ENCODE measurements around the gene MAPK8IP2. TPM values are rescaled to one million over a fixed set of nuclear protein-coding genes. Genes with fewer than 3 reads are reported as not detected.
"Not testable (repeated sequence)": the region's sequence is repeated elsewhere in the genome, so short reads cannot be mapped to it uniquely, and the experiment has no call there.

MAPK8IP2 gene
- polyA plus RNA-seq, 1 donor, result 0.70 TPM

DNA sequence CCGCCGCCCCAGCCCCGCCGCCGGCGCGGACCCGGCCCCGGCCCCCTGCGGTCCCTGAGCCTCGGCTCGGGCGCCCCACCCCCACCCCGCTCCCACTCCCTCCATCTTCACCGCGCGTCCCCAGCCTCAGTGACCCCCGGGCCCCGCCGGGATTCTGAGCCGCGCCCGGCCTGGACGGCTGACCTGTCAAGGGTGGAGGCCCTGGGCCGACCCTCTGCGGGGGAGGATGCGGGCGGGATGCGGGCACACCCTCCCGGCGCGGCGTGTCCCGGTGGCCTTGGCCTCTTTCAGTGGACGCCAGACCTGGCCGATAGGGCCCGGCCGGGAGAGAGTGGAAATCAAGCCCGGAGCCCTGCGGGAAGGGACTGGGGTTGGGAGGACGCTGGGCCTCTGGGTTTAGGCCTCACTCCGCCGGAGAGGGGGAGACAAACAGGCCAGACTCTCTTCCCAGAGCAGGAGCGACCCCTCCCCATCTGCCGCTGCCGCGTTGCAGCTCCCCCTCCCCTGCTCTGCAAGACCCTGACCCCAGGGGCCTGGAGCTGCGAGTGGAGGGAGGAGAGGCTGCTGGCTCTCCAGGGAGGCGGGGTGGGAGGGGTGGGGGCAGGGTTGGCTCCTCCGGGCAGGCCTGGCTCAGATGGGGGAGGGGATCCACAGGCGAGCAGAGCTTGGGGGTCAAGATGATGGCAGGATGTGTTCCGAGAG is 525 bp downstream of the MAPK8IP2 start:
- DNase-seq, result no peak

DNA sequence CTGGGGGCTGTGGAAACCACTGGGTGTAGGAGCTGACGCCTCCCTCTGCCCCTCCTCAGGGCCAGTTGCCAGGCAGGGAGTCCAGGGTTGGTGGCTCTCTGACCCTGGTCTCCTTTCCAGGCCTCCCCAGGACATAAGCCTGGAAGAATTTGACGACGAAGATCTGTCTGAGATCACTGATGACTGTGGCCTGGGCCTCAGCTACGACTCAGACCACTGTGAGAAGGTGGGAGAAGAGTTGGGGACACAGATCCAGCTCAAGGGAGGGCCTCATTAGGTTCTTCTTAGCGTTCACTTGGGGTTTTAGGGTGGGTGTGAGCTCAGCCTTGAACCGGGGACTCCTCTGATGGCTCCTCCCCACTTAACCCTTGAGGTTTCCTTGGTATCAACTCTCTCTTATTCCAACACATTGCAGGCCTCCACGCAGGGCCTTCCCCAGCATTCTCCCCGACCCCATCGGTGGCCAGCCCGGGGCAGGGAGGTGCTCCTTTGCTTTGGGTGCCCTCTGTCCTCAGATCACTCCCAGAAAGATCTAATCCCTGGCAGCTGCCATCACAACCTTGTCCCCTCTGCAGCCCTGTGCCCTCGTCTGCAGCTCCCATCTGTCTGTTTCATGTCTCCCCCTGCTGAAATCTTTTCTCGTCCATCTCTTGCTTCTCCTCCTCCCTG is 1.2 kb downstream of the MAPK8IP2 start:
- no peak for DNase-seq

DNA sequence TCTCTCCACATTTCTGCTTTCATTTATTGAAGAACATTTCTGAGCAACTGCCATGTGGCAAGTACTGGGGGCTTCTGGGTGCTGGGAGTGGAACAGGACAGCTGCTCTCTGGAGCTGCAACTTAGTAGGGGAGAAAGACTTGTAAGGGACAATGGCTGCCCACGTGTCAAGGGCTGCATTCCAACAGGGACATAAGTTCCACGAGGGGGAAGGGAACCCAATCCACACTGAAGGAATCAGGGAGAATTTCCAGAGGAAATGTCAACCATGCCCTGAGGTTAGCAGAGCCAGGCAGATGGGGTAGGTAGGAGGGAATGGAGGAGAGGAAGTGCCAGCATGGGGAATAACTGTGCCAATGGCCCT is 1.7 kb downstream of the MAPK8IP2 start:
- no peak for DNase-seq

DNA sequence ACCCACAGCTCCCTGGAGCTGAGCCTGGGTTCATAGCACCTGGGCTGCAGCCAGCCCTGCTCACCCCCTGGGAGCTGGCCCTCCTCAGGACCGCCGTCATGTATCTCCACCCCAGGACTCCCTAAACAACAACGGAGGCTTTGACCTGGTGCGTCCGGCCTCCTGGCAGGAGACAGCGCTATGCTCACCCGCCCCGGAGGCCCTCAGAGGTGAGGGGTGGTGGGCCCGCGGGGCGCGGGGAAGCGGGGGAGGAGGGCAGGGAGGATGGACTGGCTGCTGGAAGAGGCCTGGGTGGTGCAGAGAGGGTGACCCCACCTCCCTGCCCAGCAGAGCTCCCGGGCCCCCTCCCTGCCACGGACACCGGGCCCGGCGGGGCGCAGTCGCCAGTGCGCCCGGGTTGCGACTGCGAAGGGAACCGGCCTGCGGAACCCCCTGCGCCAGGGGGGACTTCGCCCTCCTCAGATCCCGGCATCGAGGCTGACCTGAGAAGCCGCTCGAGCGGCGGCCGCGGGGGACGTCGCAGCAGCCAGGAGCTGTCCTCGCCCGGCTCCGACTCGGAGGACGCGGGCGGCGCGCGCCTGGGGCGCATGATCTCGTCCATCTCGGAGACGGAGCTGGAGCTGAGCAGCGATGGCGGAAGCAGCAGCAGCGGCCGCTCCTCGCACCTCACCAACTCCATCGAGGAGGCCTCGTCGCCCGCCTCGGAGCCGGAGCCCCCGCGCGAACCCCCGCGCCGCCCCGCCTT is 3.1 kb downstream of the MAPK8IP2 start:
- DNase-seq, result no peak

DNA sequence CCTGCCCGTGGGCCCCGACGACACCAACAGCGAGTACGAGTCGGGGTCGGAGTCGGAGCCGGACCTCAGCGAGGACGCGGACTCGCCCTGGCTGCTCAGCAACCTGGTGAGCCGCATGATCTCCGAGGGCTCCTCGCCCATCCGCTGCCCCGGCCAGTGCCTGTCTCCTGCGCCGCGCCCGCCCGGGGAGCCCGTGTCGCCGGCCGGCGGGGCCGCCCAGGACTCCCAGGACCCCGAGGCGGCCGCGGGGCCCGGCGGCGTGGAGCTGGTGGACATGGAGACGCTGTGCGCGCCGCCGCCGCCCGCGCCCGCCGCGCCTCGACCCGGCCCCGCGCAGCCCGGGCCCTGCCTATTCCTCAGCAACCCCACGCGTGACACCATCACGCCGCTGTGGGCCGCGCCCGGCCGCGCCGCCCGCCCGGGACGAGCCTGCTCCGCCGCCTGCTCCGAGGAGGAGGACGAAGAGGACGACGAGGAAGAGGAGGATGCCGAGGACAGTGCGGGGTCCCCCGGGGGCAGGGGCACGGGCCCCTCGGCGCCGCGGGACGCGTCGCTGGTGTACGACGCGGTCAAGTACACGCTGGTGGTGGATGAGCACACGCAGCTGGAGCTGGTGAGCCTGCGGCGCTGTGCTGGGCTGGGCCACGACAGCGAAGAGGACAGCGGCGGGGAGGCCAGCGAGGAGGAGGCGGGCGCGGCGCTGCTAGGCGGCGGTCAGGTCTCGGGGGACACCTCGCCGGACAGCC is 3.8 kb downstream of the MAPK8IP2 start:
- no peak for DNase-seq

DNA sequence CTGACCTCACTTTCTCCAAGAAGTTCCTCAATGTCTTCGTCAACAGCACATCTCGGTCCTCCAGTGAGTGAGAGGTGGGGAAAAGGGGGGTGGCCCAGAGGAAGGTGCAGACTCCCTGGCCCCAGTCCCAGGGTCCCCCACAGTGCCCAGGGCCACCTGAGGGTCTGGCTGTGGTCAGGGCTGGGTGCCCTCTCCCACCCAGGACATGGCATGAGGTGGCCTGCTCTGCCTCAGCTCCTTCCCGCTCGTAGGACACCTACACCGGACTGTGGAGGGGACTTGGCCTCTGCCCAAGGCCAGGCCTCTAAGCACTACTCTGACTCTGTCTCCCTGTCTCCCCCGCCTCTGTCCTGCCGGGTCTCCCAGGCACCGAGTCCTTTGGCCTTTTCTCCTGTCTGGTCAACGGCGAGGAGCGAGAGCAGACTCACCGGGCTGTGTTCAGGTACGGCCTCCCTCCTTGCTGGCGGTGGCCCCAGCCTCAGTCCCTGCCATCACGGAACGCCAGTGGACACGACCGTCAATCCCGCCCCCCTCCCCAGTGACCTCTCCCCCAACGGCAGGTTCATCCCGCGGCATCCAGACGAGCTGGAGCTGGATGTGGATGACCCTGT is 4.5 kb downstream of the MAPK8IP2 start:
- no peak for DNase-seq

DNA sequence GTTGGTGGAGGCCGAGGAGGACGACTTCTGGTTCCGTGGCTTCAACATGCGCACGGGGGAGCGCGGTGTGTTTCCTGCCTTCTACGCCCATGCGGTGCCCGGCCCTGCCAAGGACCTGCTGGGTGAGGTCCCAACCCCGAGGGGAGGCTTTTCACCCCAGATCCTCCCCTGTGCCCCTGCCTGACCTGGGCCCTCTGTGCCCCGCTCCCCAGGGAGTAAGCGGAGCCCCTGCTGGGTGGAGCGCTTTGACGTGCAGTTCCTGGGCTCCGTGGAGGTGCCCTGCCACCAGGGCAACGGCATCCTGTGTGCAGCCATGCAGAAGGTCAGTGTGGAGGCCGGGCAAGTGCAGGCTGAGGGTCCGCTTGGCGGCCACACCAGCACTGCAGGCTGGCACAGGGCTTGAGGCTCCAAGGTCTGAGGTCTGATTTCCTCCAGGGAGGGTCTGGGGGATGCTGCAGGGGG is 5.1 kb downstream of the MAPK8IP2 start:
- DNase-seq, result no peak

DNA sequence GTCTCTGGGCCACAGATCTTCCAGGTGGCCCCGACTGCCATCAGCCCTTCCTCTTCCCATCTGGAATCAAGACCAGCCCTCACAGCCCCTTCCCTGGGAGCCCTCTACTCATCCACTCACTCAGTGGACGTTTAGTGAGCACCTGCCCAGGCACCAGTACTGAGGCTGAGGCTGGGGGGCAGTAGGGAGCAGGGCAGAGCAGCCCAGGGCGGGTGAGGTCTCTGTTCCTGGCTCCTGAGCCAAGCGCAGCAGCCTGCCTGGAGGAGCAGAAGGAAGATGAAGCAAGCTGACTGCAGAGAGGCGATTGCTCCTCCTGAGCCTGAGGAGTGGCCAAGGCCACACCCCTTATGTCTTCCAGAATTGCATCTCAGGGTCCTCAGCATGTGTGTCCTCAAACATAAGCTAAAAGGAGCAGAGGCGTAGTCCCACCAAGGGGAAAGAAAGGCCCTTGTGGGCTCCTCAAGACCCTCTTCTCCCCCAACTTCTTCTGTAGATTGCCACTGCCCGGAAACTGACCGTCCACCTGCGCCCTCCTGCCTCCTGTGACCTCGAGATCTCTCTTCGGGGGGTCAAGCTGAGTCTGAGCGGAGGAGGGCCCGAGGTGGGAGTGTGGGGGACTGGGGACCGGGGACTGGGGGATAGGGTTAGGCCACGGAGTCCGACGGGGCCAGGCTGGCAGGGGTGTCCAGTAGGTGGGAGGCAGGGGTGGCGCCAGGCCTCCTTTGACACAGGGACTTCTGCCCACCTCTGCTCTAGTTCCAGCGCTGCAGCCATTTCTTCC is 5.8 kb downstream of the MAPK8IP2 start:
- DNase-seq, result no peak

DNA sequence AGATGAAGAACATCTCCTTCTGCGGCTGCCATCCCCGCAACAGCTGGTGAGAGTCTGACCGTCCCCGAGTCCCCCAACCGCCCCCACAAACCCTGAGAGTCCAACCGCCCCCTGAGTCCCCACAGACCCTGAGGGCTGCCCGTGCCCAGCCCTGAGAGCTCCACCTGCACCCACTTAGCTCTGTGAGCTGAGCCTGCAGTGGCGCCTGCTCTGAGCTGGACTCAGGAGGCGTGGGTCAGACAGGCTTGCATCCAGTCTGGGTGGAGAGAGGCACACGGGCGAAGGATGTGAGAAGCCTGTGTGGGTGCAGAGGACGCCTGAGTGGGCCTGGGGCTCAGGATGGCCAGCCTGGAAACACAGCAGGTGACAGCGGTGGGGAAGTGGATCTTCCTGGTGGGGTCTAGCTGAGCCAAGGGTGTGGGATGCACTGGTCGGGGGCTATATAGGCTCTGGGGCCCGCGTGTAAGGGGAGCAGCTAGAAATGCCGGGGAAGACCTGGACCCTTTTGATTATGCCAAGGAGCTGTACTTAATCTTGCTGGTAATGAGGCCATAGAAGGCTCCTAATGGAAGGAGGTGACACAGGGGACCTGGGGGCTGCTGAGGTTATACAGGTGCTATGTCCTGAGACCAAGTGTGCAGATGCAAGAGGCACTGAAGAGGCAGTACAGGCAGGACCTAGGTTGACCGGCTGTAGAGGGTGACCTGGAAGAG is 6.5 kb downstream of the MAPK8IP2 start:
- DNase-seq, result no peak

DNA sequence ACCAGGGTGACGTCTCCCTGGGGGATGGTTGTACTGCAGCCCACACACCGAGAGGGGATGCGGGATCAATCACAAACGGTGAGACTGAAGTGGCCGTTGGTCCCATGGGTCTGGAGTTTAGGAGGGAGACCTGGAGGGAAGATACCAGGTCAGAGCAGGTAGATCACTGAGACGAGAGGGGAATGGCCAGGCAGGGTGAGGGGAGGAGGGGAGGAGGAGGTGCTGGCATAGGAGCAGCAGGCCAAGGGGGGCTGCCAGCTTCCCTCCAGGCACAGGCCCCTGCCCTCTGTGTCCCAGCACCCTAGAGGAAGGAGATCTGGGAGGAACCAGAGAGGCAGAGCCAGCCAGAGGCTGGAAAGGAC is 7.0 kb downstream of the MAPK8IP2 start:
- DNase-seq, result no peak

DNA sequence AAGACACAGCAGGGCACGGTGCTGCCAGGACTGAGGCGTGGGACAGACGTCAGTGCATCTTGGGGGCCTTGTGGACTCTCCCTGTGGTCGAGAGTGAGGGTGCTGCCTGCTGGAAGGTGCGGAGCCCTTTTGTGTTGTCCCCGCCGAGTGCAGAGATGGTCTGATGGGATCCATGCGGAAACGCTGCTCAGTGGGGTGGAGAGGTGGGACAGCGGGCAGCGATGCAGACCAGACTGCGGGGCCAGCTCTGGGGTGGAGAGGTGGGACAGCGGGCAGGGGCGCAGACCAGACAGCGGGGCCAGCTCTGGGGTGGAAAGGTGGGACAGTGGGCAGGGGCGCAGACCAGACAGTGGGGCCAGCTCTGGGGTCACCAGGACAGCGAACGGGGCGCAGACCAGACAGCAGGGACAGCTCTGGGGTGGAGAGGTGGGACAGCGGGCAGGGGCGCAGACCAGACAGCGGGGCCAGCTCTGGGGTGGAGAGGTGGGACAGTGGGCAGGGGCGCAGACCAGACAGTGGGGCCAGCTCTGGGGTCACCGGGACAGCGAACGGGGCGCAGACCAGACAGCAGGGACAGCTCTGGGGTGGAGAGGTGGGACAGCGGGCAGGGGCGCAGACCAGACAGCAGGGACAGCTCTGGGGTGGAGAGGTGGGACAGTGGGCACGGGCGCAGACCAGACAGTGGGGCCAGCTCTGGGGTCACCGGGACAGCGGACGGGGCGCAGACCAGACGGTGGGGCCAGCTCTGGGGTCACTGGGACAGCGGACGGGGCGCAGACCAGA is 7.7 kb downstream of the MAPK8IP2 start:
- DNase-seq, result not testable (repeated sequence)

DNA sequence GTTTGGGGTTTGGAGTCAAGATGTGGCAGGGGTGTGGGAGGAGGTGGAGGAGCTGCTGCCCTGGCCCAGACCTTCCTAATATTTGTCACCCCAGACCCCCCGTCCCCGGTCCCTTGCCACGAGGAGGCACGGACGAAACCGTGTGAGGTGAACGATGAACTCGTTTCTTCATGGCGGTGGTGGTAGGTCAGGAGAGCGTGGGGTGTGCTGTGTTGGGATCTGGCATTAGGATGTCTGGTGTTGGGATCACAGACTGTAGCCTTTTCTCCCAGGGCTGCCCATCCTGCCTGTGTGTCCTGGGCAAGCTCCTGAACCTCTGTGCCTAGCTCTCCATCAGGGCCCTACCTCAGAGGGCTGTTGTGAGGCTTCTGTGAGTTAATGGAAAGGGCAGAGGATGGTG is 8.4 kb downstream of the MAPK8IP2 start:
- DNase-seq, result no peak

DNA sequence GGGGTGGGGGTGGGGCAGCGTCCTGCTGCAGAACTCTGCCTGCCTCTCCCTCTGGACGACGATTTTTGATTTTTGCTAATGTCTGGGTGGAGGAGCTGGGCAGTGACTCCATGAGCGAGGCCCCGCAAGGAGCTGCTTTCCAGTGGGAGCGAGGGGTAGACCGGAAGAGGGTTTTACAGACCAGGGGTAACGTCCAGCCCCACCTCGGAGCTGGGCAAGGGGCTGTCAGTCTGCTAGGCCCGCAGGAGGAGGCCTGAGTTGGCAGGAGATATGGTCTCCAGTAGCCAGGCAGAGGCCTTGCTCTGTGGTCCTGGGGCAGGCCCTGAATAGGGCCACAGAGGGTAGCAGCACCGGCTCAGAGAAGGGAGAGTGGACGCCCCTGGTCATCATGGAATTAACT is 9.0 kb downstream of the MAPK8IP2 start:
- DNase-seq, result no peak

DNA sequence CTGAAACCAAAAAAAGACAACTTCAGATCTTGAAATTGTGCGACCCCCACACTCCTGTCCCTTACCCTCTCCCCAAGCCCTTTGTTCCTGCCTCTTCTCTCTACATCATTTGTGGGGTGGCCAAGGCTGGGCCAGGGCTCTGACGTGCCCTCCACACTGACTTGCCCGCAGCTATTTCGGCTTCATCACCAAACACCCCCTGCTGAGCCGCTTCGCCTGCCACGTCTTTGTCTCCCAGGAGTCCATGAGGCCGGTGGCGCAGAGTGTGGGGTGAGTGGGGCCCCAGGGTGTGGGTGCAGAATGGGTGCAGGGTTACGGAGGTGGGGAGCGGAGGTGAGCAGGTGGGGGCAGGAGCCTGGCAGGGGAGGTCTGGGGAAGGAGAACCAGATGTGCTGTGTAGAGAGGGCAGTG is 9.5 kb downstream of the MAPK8IP2 start:
- DNase-seq, result no peak

DNA sequence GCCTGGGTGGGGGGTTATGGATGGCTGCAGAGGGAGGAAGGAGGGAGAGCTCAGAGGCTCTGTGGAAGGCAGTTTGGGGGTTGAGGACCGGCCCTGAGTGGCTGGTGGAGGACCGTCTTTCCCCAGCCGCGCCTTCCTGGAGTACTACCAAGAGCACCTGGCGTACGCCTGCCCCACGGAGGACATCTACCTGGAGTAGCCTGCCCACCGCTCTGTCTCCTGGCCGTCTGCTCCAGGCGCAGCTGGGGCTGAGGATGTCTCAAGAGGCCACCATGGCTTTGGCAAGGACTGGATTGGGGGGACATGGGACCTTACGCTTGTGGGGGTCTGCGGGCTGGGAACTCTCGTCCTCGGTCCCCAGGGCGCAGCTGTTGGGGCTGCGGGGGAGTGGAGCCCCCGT is 10.0 kb downstream of the MAPK8IP2 start:
- DNase-seq, result no peak

DNA sequence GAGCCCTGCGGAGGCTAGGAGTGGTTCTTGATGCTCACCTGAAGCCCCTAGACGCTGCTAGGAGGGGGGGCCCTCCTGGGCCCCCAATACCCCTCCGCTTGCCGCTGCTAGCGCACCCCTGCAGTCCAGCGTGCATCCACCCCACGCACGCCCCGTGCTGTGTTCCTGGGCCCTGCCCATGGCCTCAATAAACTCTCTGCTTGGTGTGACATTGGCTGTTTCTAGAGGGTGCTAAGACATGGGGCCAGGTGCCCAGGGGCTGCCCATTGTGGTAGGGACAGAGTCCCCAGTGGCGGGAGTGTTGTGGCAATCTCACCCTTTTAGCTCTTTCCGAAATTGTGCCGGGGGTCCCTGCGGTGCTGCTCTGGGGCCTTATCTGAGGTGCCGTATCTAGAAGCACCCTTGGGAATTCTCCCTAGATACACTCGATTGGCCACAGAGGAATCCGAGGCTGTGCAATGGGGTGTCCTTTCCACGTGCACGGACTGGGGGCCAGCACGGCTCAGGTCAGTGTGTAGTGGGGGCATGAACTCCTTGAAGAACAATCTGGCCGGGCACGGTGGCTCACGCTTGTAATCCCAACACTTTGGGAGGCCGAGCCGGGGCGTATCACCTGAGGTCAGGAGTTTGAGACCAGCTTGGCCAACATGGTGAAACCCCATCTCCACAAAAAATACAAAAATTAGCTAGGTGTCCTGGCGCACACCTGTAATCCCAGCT is 10.9 kb downstream of the MAPK8IP2 start:
- no peak for DNase-seq

DNA sequence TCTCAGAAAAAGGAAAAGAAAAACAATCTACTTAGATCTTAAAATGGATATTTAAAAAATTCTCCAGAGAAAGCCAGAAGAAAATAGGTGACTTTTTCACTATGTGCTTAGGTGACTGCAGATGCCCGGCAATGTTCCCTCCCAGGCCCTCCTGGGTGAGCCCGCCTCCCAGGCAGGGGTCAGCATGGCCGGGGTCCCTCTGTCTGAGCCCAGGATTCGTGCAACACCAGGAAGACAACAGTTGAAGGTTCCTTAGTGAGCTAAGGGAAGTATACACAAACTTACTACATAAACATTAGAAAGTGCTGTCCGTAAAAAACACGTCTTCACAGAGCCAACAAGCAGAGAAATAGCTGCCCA is 11.6 kb downstream of the MAPK8IP2 start:
- no peak for DNase-seq

DNA sequence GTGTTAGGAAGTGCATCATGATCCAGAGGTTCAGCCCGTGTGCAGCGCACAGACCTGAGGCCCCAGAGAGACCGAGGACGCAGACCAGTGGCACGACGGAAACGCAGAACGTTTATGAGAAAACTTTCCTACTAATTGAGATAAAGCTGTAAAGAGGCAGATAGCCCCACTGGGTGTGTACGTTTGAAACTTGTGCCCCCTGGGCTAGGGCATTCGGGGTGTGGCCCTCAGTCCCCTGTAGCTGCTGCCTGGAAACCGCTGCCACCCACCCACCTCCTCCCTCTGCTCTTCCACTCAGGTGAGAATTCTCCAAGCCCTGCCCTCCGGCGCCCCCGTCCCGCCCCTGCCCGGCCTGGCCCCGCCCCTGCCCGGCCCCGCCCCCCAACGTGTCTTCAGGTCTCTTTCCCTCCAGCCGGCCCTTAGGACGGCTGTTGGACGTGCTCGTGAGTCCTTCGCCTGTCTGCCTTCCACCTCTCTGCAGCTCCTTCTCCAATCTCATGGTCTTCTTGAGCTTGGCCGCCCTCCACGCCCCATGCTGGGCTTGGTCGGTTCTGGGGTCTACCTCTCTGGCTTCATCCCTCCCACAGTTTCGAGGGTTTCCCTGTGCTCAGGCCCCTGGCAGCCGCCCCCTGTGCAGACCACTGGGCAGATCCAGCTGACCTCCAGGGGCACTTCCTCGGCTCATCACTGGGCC is 12.1 kb downstream of the MAPK8IP2 start:
- DNase-seq, result no peak

Measured in hindlimb muscle (tissue), 1 donor.